GM12891 (cell line): ENCODE data around the gene ZER1.

ENCODE experiments used
- PAX5 ChIP-seq: IDR thresholded peaks from 2 replicates; pipeline ENCODE4 v1.6.1; 2011; ENCODE audit warnings: low read length, moderate library complexity, mild to moderate bottlenecking; ENCODE audit not compliant: insufficient read depth, severe bottlenecking
- POLR2A ChIP-seq: IDR thresholded peaks from 2 replicates; pipeline ENCODE4 v1.6.1; 2011; ENCODE audit warnings: low read depth, low read length, control low read depth
- POLR2AphosphoS5 ChIP-seq: IDR thresholded peaks from 2 replicates; pipeline ENCODE4 v1.6.1; 2011; ENCODE audit warnings: low read depth, low read length, control low read depth
- SPI1 ChIP-seq: IDR thresholded peaks from 2 replicates; pipeline ENCODE4 v1.6.1; 2011; ENCODE audit warnings: low read depth, low read length, control low read depth
- TAF1 ChIP-seq: IDR thresholded peaks from 2 replicates; pipeline ENCODE4 v1.6.1; 2011; ENCODE audit warnings: low read depth, low read length, control low read depth

- TF ChIP-seq TAF1 = no peak
- TF ChIP-seq POLR2AphosphoS5 = no peak
- TF ChIP-seq POLR2A = no peak
- no peak for TF ChIP-seq PAX5
- TF ChIP-seq SPI1 = no peak
Observed at GRCh38 chr9:128810873-128811272, 39.1 kb upstream of the ZER1 start.
